DMS114 treated with DMSO at 0.1 percent for 48 hours (cell line): ENCODE measurements around the gene SLC44A5.
"Not testable (repeated sequence)": the region's sequence is repeated elsewhere in the genome, so short reads cannot be mapped to it uniquely, and the experiment has no call there.

Experiments
- DNase-seq: peaks from one replicate; lab custom pipeline; 2025; ENCODE audit not compliant: unreplicated experiment; lab: John Stamatoyannopoulos, UW

The SLC44A5 gene

DNA sequence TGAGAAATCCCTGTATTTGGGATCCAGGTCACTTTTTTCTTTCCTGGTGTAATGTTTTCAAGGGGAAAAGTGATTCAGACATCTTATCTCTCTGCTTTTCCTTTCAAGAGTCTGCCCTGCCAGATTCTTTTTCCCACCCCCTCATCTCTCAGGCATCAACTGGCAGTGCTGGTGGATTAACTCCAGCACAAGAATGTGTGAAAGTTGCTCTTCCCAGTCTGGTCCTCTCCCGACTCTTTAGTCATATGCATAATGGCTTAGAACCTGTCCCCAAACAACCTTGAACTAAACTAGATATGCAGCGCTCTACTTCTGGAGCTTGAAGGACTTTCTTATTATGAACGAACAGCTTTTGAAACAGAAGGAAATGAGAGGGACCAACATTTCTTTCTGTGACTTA, 88.5 kb downstream of the SLC44A5 start:
- no peak for DNase-seq

DNA sequence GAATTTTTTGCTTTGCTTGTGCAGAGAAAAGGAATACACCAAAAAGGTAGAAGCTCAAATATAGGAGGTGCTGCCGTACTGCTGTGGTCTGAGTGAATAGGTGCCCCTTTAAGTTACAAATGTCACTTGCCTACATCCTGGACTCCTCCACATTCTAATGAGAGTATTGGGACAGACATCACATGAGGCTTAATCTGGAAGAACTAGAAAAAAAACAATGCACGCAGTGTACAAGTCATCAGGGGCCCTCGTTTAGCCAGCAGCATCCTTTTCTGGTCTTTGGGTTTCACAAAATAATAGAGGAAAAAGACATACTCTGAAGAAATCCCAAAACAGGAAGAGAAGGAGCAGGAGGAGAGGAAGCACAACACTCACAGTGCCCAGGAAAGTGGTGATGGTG, 89.3 kb downstream of the SLC44A5 start:
- DNase-seq = no peak

DNA sequence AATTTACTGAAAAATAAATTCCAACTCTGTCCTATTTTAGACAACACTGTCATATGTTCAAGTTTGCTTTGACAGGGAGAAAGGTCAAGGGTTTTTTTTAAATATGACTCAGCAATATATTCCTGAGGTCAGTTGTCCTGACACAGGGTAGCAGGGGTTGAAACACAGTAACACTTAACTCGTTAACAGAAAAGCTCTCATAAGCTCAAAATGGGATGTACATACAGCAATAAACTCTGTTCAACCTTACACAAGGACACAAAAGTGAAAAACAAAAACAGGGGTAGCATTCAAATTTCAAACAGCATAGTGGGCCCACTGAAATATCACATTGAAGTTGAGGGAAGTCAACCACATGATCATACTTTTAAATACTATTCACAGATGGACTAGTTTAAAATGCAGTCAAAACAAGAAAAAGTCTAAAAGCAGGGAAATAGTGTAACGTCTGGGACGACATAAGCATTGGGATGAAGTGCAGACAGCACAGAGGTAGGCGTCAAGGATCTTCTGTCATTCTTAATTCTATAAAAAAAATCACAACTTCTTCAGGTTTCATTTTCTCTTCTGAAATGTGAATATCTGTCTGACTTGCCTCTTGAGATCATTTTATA, 89.9 kb downstream of the SLC44A5 start:
- DNase-seq = no peak

DNA sequence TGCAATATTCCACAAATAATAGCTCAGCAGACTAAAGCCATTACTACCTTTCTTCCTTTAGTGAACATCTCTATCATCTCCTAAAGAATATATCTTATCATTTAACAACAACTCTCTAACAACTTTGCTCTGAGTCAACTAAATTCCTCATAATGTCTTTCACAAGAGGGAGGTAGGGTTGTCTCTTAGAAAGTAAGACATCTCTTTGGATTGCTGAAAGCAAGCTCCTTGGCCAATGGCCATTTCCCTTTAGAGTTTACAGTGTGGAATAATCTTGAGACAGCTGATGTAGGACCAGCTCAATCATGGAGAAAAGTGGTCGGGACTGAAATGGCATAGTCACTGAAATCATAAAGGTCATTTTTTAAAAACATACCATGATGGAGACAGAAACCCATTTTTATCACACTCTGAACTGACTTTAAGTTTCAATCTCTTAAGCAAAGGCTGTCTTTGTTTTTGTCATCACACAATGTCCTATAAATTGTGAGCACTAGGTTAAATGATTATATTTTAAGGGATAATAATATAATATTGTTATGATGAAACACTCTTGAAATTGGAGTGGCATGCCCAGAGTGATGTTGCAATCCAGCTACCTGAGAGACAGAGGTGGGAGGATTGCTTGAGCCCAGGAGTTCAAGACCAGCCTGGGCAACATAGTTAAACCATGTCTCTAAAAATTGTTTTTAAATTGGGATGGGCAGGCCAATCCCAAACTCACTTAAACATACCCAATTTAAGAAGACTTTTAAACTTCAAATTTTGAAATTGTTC, 91.1 kb downstream of the SLC44A5 start:
- DNase-seq = no peak

DNA sequence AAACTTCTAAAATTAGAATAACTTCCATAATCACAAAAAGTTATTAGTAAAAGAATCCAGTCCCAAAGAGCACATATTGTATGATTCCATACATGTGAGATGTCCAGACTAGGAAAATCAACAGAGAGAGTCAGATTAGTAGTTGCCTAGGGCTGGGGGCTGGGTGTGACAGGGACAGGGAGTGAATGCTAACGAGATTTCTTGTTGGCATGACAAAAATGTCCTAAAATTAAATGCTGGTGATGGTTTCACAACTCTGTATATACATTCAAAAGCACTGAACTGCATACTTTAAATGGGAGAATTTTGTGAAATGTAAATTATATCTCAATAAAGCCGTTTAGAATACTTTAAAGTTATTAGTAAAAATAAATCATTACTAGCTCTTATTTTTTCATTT, 92.2 kb downstream of the SLC44A5 start:
- DNase-seq = no peak

DNA sequence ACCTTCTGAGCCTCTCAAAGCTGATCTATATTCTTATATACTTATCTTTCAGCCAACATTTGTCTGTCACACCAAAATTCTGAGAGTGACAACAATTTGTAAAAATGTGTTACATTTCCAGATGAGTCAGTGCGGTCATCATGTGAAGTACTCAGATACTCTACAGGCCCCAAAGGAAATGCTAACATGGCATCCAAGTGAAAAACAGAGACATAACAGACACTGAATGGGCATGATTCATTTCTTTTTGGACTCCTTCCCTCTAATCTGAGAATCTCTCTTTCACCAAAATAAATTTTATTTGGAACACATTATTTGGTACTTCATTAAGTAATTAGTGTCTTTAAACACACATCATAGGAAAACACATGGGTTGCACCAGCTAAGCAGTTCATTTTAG, 96.6 kb downstream of the SLC44A5 start:
- DNase-seq = no peak

DNA sequence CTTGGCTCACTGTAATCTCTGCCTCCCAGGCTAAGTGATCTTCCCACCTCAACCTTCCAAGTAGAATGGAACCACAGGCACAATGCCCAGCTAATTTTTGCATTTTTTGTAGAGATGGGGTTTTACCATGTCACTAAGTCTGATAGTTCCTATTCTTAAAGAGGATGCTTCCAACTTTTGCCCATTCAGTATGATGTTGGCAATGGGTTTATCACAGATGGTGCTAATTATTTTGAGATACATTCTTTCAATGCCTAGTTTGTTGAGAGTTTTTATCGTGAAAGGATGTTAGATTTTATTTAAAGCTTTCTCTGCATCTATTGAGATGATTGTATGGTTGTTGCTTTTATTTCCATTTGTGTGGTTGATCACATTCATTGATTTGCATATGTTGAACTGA, 103.9 kb downstream of the SLC44A5 start:
- DNase-seq = no peak

DNA sequence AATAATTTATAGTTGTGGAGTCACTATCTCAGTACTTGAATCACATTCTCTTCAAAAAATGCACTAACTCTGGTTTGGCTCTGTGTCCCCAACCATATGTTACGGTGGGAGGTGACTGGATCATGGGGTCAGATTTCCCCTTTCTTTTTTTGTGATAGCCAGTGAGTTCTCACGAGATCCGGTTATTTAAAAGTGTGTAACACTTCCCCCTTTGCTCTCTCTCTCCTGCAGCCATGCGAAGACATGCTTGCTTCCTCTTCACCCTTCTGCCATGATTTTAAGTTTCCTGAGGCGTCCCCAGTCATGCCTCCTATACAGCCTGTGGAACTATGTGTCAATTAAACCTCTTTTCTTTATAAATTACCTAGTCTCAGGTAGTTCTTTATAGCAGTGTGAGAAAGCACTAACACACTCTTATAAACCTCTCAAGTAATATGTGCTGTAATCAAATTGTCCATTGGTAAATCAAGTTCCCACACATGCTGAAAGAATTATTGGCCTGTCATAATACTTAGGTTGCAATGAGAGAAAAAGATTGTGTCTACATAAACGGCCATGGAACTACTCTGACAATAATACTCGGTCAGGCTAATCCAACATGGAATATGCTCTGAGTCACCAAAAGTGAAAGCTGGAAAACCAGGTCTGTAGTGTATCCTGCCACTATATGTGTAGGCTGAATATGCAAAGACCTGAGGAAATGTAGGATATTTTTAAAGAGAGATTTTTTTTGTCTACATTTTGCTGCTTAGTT, 107.5 kb downstream of the SLC44A5 start:
- no peak for DNase-seq

DNA sequence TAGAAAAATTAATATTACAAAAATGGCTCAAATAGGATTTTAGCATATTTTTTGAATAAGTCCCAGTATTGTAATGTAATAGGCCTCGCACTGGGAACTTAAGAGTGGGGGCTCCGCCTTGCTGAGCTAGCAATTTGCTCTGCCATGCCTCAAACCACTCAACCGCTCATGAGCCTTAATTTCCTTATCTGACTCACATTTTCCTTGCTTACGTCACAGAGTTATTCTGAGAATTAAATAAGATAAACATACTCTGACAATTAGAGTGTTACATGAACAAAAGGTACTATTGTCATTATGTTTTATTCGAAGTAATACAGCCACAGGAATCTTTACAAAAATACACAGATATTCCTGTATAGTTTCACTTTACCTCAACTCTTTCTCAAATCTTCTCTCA, 108.1 kb downstream of the SLC44A5 start:
- no peak for DNase-seq

DNA sequence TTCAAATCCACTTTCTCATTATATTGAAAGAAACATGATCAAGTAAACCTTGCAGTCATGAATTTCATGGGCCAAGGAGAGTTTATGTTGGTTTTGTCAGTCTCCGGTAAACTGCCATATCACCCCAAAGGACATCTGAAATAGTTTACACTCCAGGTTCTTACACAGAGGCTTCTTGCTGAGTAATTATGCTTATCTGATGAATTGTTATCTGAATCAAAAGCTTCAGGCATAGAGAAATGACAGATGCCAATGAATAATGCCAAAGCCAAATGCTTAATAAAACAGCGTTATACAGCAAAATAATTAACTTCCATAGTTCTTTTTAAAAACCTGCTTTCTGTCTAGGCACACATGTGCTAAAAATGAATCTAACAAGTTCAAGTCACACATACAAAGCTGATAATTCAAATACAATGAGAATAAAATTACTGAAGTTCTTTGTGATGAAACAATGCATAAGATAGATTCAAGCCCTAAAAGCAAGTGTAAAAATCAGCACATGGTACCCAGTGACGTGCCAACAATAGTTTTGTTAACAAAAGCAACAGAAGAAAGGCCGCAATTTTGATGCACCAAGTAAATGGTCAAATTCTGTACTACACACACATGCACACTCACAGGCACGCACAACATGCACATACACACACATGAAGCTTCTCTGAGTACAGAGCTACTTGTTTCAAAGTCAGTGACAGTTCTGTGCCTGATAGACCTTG, 109.2 kb downstream of the SLC44A5 start:
- no peak for DNase-seq

DNA sequence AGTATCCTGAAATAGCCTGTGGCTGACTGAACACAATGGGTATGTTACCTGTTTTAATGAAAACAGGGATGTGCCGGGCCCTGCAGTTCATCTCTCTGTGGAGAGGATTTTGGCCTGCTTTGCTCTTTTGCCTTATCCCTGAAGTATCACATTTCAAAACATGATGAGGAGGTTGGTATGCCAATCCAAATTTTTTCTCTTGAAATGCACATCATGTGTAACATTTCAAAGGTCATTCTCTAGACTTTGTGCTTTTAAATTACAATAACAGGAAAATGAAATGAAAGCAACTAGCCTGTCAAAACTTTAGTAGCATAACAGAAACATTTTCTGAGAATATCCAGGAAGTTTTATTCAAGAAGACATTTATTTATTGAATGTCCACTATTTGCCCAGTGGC, 118.9 kb downstream of the SLC44A5 start:
- no peak for DNase-seq

DNA sequence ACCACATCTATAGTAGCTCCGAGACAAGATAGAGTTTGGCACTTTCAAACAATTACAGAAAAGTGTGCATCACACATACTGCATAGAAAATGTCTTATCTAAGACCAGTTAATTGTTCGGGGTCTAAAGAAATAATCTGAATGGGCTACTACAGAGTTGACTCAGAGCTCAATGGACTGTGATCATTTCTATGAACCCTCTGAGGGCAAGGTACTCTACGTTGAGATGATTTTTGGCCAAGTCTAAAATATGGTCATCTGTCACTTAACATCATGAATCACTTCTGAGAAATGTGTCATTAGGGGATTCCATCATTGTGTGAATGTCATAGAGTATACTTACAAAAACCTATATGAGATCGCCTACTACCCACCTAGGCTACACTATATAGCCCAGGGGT, 123.5 kb downstream of the SLC44A5 start:
- DNase-seq = no peak

DNA sequence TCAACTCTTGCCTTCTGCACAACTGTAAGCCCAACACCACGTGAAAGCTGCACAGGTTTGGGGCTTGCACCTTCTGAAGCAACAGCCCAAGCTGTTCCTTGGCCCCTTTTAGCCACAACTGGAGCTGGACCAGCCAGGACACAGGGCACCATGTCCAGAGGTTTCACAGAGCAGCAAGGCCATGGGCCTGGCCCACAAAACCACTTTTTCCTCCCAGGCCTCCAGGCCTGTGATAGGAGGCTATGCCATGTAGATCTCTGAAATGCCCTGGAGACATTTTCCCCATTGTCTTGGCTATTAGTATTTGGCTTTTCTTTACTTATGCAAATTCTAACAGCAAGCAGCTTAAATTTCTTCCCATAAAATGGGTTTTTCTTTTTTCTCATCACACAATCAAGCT, 126.1 kb downstream of the SLC44A5 start:
- no peak for DNase-seq

DNA sequence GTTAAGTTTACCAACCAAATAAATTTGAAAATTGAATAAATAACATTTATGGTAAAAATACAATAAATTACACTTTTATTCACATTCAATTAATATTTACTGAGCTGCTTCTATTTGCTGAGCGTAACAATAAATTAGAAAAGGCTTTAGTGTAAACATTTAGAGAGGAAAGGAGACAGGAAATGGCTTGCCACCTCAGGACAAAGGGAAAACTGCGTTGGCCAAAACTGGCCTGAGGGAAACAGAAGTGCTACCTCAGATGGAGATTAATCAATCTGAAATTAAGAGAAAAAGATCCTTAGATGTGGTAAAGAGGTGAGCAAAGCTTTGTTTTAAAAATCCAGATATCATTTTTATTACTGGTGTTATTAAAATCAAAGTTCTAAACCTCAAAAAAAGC, 128.0 kb downstream of the SLC44A5 start:
- no peak for DNase-seq

DNA sequence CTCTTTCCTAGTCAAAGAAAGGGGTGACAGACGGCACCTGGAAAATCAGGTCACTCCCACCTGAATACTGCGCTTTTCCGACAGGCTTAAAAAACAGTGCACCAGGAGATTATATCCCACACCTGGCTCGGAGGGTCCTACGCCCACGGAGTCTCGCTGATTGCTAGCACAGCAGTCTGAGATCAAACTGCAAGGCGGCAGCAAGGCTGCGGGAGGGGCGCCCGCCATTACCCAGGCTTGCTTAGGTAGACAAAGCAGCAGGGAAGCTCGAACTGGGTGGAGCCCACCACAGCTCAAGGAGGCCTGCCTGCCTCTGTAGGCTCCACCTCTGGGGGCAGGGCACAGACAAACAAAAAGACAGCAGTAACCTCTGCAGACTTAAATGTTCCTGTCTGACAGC, 134.4 kb downstream of the SLC44A5 start:
- not testable (repeated sequence) for DNase-seq

DNA sequence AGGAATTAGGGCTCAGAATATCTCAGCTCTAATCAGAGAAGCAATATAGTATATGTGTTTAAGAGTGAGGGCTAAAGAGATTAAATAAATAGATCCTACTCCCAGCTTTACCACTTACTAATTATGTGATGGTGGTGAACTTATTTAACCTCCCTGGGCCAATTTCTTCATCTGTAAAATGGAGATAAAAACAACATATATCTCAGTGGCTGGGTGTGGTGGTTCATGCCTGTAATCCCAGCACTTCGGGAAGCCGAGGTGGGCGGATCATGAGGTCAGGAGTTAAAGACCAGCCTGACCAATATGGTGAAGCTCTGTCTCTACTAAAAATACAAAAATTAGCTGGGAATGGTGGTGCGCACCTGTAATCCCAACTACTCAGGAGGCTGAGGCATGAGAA, 135.2 kb downstream of the SLC44A5 start:
- no peak for DNase-seq

DNA sequence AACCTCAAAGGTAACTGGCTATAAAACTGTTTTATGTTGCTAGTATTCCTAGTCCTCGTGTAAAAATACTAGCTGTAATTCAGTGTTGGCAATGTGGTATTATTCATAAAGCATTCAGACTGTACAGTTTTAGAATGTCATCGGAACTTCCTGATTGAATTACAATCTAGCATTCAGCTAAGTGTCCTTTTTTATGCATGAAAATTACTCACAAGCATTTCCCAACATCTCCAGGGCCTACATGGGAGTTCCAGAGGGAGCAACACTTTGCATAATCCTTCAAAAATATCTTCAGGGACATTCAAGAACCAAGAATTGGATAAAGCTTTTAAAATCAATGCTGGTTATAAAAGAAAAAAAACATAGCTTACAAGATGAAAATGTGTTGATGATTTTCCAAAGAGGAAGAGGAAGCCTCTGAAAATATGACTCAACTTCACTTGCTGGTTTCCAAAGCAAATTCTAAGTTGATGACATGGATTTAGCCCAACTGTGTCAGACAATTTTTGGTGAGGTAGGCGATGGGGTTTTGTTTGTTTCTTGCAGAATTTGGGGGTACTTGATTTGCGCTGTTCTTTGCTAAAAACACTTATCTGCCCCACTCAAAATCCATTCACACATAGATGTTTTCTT, 137.8 kb downstream of the SLC44A5 start:
- no peak for DNase-seq

DNA sequence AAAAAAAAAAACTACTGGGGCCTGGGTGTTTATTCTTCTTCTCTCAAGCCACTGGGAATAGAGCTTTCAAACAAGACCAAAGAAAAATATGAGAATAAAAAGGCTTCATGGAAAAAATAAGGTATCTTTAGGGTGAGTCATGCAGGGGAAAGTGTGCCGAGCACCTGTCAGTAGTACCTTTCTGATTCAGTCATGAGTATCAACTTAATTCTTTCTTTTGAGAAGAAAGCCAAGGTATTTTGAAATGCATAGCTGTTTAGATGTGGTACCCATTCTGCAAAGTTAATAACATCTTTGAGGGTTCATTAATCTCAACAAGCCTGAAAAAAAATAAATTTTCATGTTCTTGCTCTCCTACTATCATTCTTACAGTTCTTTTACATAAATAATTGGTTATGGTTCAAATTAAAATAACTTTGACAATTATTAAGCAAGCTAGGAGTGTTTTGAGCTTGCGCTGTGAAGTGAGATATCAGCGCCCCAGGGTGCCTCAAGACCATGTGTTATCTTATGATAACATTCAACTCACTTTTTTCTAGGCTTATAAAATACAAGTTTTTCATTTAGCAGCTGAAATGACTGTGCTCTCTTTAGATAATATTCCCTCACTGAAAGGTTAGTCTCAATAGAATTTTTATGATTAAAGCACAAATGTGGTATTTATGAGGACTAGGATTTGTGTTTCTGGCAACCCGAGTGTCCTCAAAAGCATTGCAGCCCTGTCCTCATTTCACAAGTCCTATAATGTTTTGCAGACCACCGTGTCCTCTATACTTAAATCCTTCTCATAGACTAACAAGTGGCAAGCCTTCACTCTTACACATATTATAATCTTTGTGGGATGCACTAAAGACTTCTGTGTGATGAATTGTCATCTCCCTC, 138.6 kb downstream of the SLC44A5 start:
- no peak for DNase-seq

DNA sequence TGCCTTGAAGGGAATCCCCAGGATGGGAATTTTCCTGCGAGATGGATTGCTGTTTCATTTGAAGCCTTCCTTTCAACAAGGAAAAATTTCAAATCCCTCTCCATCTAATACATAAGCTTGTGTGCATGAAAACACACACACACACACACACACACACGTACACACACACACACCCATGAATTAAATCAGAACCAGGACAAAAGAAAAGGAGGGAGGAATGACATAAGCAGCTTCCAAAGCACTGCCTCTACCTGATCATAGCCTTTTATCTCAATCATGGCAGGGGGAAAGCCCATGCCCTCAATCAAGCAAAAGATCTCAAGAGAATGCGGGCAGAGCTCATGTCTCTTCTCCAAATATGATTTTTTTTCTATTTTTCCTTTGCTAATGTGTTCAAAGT, 139.7 kb downstream of the SLC44A5 start:
- no peak for DNase-seq

DNA sequence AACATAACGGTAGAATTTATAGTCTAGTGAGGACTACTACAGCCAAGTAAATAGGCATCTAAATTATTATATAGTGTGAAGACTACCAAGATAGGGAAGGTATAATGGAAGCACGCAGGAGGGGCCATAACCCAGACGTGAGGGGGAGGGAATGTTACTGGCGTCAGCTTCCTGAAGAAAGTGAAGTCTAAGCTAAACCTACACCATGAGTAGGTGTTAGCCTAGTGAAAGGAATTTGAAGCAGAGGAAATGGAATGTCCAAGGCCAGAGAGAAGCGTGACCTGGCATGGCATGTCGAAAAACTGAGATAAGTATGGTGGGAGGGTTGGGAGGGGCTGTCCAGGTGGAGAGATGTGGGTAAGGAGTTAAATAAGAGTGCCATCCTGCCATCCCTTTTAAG, 140.5 kb downstream of the SLC44A5 start:
- DNase-seq = no peak
